HEK293 (cell line): ENCODE results near the gene SLC46A1.

Source experiments
- CTCF ChIA-PET: fragments of 350-600 bp; formaldehyde crosslinking; extraction: SDS; loops from one replicate; lab custom pipeline; 2021; ENCODE audit warnings: antibody characterized with exemption; lab: Yijun Ruan, JAX
- POLR2A ChIA-PET: fragments of 300-600 bp; formaldehyde crosslinking; extraction: SDS; loops from one replicate; lab custom pipeline; 2020; ENCODE audit warnings: antibody characterized with exemption, inconsistent platforms; lab: Yijun Ruan, JAX
- H3K27ac ChIP-seq: fragments of 200-500 bp; sonication (Bioruptor generic); 2 replicates; pipeline ENCODE4 v1.5.1; 2014; ENCODE audit warnings: low read depth, low read length, control low read depth, inconsistent platforms; ENCODE audit errors: extremely low read depth
- H3K36me3 ChIP-seq, 2 experiments: fragments of 200-500 bp in 1 of 2; sonication (Bioruptor generic) in 1 of 2; 1 replicate in 1 of 2; 2 replicates in 1 of 2; pipeline ENCODE4 v1.5.1; 2014 to 2017; ENCODE audit warnings: inconsistent platforms in 2 of 2, low read length in 2 of 2; ENCODE audit not compliant: control insufficient read depth in 2 of 2, insufficient read depth in 1 of 2
- H3K4me1 ChIP-seq: fragments of 200-500 bp; sonication (Bioruptor generic); 2 replicates; pipeline ENCODE4 v1.5.1; 2014; ENCODE audit warnings: mild to moderate bottlenecking, low read length, inconsistent platforms; ENCODE audit not compliant: control insufficient read depth, insufficient read depth
- H3K4me3 ChIP-seq: 2 replicates; pipeline ENCODE4 v1.5.1; 2011; ENCODE audit warnings: low read depth, mild to moderate bottlenecking, control low read depth, low read length, moderate library complexity
- H3K9me3 ChIP-seq: fragments of 200-500 bp; sonication (Bioruptor generic); 2 replicates; pipeline ENCODE4 v1.5.1; 2014; ENCODE audit warnings: low read depth, low read length, inconsistent platforms; ENCODE audit not compliant: control insufficient read depth, insufficient read depth
- GLI4 ChIP-seq: fragments of 450-650 bp; formaldehyde crosslinking; IDR thresholded peaks from 2 replicates; pipeline ENCODE4 v1.5.1; 2016; ENCODE audit warnings: missing biosample characterization, missing genetic modification characterization
- GLIS1 ChIP-seq: fragments of 450-650 bp; formaldehyde crosslinking; IDR thresholded peaks from 2 replicates; pipeline ENCODE4 v1.5.1; 2016; ENCODE audit warnings: missing biosample characterization, missing genetic modification characterization
- KLF1 ChIP-seq: fragments of 450-650 bp; formaldehyde crosslinking; IDR thresholded peaks from 2 replicates; pipeline ENCODE4 v1.5.1; 2016; ENCODE audit warnings: missing biosample characterization, missing genetic modification characterization
- SALL2 ChIP-seq: fragments of 450-650 bp; formaldehyde crosslinking; IDR thresholded peaks from 2 replicates; pipeline ENCODE4 v1.5.0; 2017; ENCODE audit warnings: missing biosample characterization, mild to moderate bottlenecking, missing genetic modification characterization, borderline replicate concordance
- ZBTB17 ChIP-seq: fragments of 450-650 bp; formaldehyde crosslinking; IDR thresholded peaks from 2 replicates; pipeline ENCODE4 v1.5.1; 2016; ENCODE audit warnings: missing biosample characterization, missing genetic modification characterization
- ZBTB8A ChIP-seq: fragments of 450-650 bp; formaldehyde crosslinking; IDR thresholded peaks from 2 replicates; pipeline ENCODE4 v1.5.1; 2016; ENCODE audit warnings: missing biosample characterization, missing genetic modification characterization
- ZNF112 ChIP-seq: fragments of 450-650 bp; formaldehyde crosslinking; IDR thresholded peaks from 2 replicates; pipeline ENCODE4 v1.5.0; 2017; ENCODE audit warnings: missing biosample characterization, missing genetic modification characterization
- ZNF174 ChIP-seq: fragments of 450-650 bp; formaldehyde crosslinking; IDR thresholded peaks from 2 replicates; pipeline ENCODE4 v1.5.0; 2017; ENCODE audit warnings: missing biosample characterization, mild to moderate bottlenecking, missing genetic modification characterization
- ZNF280D ChIP-seq: fragments of 450-650 bp; formaldehyde crosslinking; IDR thresholded peaks from 2 replicates; pipeline ENCODE4 v1.5.1; 2016; ENCODE audit warnings: missing biosample characterization, missing genetic modification characterization
- ZNF292 ChIP-seq: fragments of 450-650 bp; formaldehyde crosslinking; IDR thresholded peaks from 2 replicates; pipeline ENCODE4 v1.5.1; 2016; ENCODE audit warnings: low read depth, missing biosample characterization, missing genetic modification characterization, borderline replicate concordance
- ZNF391 ChIP-seq: fragments of 450-650 bp; formaldehyde crosslinking; IDR thresholded peaks from 2 replicates; pipeline ENCODE4 v1.5.1; 2016; ENCODE audit warnings: low read depth, missing biosample characterization, missing genetic modification characterization, borderline replicate concordance
- ZNF394 ChIP-seq: fragments of 450-650 bp; formaldehyde crosslinking; IDR thresholded peaks from 2 replicates; pipeline ENCODE4 v1.5.1; 2016; ENCODE audit warnings: missing biosample characterization, missing genetic modification characterization, mild to moderate bottlenecking, moderate library complexity, borderline replicate concordance
- ZNF488 ChIP-seq: fragments of 450-650 bp; formaldehyde crosslinking; IDR thresholded peaks from 2 replicates; pipeline ENCODE4 v1.5.1; 2016; ENCODE audit warnings: missing biosample characterization, missing genetic modification characterization
- ZNF501 ChIP-seq: fragments of 450-650 bp; formaldehyde crosslinking; IDR thresholded peaks from 2 replicates; pipeline ENCODE4 v1.5.1; 2016; ENCODE audit warnings: missing biosample characterization, missing genetic modification characterization
- ZNF521 ChIP-seq: fragments of 450-650 bp; formaldehyde crosslinking; IDR thresholded peaks from 2 replicates; pipeline ENCODE4 v1.5.1; 2017; ENCODE audit warnings: missing biosample characterization, mild to moderate bottlenecking, missing genetic modification characterization
- ZNF549 ChIP-seq: fragments of 450-650 bp; IDR thresholded peaks from 2 replicates; pipeline ENCODE4 v1.5.1; 2018; ENCODE audit warnings: missing biosample characterization, missing genetic modification characterization, mild to moderate bottlenecking, inconsistent platforms, moderate library complexity
- ZNF596 ChIP-seq: fragments of 450-650 bp; IDR thresholded peaks from 2 replicates; pipeline ENCODE4 v1.5.0; 2018; ENCODE audit warnings: missing biosample characterization, mild to moderate bottlenecking, missing genetic modification characterization, moderate library complexity
- ZNF600 ChIP-seq: fragments of 450-650 bp; formaldehyde crosslinking; IDR thresholded peaks from 2 replicates; pipeline ENCODE4 v1.5.1; 2016; ENCODE audit warnings: missing biosample characterization, missing genetic modification characterization
- ZNF768 ChIP-seq: fragments of 450-650 bp; formaldehyde crosslinking; IDR thresholded peaks from 2 replicates; pipeline ENCODE4 v1.5.1; 2018; ENCODE audit warnings: missing biosample characterization, mild to moderate bottlenecking, missing genetic modification characterization
- ZNF843 ChIP-seq: fragments of 450-650 bp; formaldehyde crosslinking; IDR thresholded peaks from 2 replicates; pipeline ENCODE4 v1.5.1; 2016; ENCODE audit warnings: missing biosample characterization, missing genetic modification characterization
- TF ChIP-seq, protein P1 (sequence below): fragments of 450-650 bp; IDR thresholded peaks from 2 replicates; pipeline ENCODE4 v1.5.1; 2018; ENCODE audit warnings: missing biosample characterization, missing genetic modification characterization

SLC46A1 gene

DNA sequence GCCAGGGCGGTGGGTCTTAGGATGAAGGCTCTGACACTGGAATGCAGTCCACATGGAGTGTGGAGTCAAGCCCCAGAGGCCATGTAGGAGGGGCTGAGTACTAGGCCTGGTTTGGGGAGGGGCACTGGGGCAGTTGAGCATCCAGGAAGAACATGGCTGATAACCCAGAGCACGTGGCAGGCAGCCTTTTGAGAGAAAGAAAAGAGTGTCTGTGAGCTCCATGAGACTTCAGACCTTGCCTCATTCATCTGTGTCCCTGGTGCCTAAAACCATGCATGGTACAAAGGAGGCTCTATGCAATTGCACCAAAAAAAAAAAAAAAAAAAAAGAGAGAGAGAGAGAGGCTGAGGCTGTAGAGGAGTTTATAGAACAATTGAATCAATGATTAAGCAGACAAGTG, 14.6 kb downstream of the SLC46A1 start:
- peaks cover 49 to 69% of the 10 kb centered on the region in 2 experiments for H3K36me3 ChIP-seq
- CTCF ChIA-PET: interaction anchor here (0.7 to 0.9 kb wide), 2 partner anchors 24 to 152 kb away, joined by 4 to 5 read pairs; no protein-coding TSS in a partner anchor

GRCh38 chr17:28390984-28391383, 15.0 kb downstream of the SLC46A1 start:
- ChIA-PET CTCF (interaction anchor here (0.7 to 0.9 kb wide), 2 partner anchors 25 to 153 kb away, joined by 4 to 5 read pairs; no protein-coding TSS in a partner anchor), POLR2A (interaction anchor here (1.0 to 1.3 kb wide), 2 partner anchors 14 to 55 kb away, joined by 4 to 11 read pairs; partner anchors contain the start of gene TNFAIP1)
- Histone ChIP-seq H3K27ac (no peak overlapping the region), H3K36me3 (peaks cover 52 to 65% of the 10 kb centered on the region in 2 experiments), H3K9me3 (no peaks in the 10 kb centered on the region), H3K4me1 (no peaks in the 10 kb centered on the region), H3K4me3 (no peak overlapping the region)
- TF ChIP-seq ZNF112 (tag by site-specific recombination): peak; percentile 99
- no peak for TF ChIP-seq ZNF600 (tag by site-specific recombination)

More for the DNA sequence above, 14.6 kb downstream of the SLC46A1 start:
- H3K27ac ChIP-seq: no peak overlapping the region
- H3K4me3 ChIP-seq: no peak overlapping the region
- no peak for TF ChIP-seq ZNF549 (tag by site-specific recombination)
- POLR2A ChIA-PET: interaction anchor here (0.6 to 1.3 kb wide), 3 partner anchors 12 to 55 kb away, joined by 4 to 11 read pairs (median 6); partner anchors contain the start of gene TNFAIP1
- no peaks in the 10 kb centered on the region for H3K4me1 ChIP-seq
- H3K9me3 ChIP-seq: no peaks in the 10 kb centered on the region

- H3K4me1 ChIP-seq: no peaks in the 10 kb centered on the region
- peaks cover 56 to 61% of the 10 kb centered on the region in 2 experiments for H3K36me3 ChIP-seq
- no peak overlapping the region for H3K4me3 ChIP-seq
- POLR2A ChIA-PET: interaction anchor here (1.0 kb wide), 1 partner anchor 55 kb away, joined by 4 read pairs; the partner anchor contains the start of gene TNFAIP1
- no peak overlapping the region for H3K27ac ChIP-seq
- no peak for TF ChIP-seq ZBTB17 (tag by site-specific recombination)
- no peak for TF ChIP-seq ZNF174 (tag by site-specific recombination)
- no peak for TF ChIP-seq ZNF843 (tag by site-specific recombination)
- TF ChIP-seq GLI4 (tag by site-specific recombination): no peak
- no peak for TF ChIP-seq ZNF768 (tag by site-specific recombination)
- TF ChIP-seq, protein P1, sequence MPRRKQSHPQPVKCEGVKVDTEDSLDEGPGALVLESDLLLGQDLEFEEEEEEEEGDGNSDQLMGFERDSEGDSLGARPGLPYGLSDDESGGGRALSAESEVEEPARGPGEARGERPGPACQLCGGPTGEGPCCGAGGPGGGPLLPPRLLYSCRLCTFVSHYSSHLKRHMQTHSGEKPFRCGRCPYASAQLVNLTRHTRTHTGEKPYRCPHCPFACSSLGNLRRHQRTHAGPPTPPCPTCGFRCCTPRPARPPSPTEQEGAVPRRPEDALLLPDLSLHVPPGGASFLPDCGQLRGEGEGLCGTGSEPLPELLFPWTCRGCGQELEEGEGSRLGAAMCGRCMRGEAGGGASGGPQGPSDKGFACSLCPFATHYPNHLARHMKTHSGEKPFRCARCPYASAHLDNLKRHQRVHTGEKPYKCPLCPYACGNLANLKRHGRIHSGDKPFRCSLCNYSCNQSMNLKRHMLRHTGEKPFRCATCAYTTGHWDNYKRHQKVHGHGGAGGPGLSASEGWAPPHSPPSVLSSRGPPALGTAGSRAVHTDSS (tag by site-specific recombination): no peak
- TF ChIP-seq ZNF596: no peak
- no peak for TF ChIP-seq ZNF488 (tag by site-specific recombination)
- no peak for TF ChIP-seq ZBTB8A (tag by site-specific recombination)
- TF ChIP-seq KLF1 (tag by site-specific recombination): no peak
- no peak for TF ChIP-seq ZNF521 (tag by site-specific recombination)
- CTCF ChIA-PET: no interaction called here
- no peaks in the 10 kb centered on the region for H3K9me3 ChIP-seq
These were observed 15.4 kb downstream of the SLC46A1 start for GRCh38 chr17:28390563-28390962.

- ChIA-PET CTCF (interaction anchor here (1.7 kb wide), 1 partner anchor 26 kb away, joined by 5 read pairs; no protein-coding TSS in a partner anchor), POLR2A (no interaction called here)
- no peak for TF ChIP-seq ZNF280D
- TF ChIP-seq GLIS1 (tag by site-specific recombination): no peak
- no peak for TF ChIP-seq ZNF394 (tag by site-specific recombination)
- TF ChIP-seq ZNF488 (tag by site-specific recombination): no peak
- no peak for TF ChIP-seq ZBTB8A (tag by site-specific recombination)
- TF ChIP-seq ZNF501 (tag by site-specific recombination): no peak
- no peak for TF ChIP-seq ZNF292 (tag by site-specific recombination)
- TF ChIP-seq SALL2: no peak
- TF ChIP-seq ZNF391 (tag by site-specific recombination): no peak
These were observed 15.9 kb downstream of the SLC46A1 start for GRCh38 chr17:28390141-28390540.

More at GRCh38 chr17:28390141-28390540, 15.9 kb downstream of the SLC46A1 start:
- Histone ChIP-seq H3K4me3 (no peak overlapping the region), H3K9me3 (no peaks in the 10 kb centered on the region), H3K27ac (no peak overlapping the region), H3K4me1 (no peaks in the 10 kb centered on the region), H3K36me3 (peaks cover 57 to 60% of the 10 kb centered on the region in 2 experiments)
